ENCODE measurements around the gene FAM151A.

The FAM151A gene

GRCh38 chr1:54603241-54603640 lies 20.1 kb downstream of the FAM151A start:
- DNase-seq, result no peak

DNA sequence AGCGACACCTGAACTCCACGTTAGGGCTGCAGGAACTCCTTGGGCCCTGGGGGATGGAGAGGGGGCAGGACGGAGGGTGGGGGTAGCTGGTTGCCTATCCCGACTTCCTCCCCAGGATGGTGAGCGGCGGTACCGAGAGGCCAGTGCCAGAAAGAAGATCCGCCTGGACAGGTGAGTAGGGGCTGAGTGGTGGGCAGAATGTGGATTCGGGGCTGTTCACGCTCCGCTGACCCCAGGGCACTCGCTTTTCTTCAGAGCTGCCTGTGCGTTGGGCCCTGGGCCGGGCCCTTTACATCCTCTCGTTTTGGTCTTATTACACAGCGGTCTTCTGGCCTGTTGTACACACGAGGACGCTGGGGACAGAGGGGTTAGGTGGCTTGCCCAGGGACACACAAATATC lies 20.8 kb downstream of the FAM151A start:
- no peak for DNase-seq

DNA sequence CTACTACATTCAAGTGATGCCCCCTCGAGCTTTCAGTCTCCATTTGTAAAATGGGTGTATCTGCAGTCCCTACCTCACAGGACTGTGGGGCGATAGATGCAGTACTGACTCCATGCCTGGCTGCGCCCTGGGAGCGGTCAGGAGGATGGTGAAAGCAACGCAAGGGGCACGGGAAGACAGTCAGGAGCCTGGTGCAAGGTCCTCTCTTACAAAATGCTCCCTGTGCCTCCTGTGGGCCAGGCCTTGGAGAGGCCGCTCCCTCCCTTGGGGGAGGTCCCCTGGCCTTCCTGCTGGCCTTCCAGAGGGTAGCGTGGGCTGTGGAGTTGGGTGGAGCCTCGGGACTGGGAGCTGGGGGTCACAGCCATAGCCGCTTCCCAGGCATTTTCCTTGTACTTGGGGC lies 21.6 kb downstream of the FAM151A start:
- no peak for DNase-seq

GRCh38 chr1:54600947-54601721 lies 22.2 kb downstream of the FAM151A start:
- DNase-seq, result no peak

DNA sequence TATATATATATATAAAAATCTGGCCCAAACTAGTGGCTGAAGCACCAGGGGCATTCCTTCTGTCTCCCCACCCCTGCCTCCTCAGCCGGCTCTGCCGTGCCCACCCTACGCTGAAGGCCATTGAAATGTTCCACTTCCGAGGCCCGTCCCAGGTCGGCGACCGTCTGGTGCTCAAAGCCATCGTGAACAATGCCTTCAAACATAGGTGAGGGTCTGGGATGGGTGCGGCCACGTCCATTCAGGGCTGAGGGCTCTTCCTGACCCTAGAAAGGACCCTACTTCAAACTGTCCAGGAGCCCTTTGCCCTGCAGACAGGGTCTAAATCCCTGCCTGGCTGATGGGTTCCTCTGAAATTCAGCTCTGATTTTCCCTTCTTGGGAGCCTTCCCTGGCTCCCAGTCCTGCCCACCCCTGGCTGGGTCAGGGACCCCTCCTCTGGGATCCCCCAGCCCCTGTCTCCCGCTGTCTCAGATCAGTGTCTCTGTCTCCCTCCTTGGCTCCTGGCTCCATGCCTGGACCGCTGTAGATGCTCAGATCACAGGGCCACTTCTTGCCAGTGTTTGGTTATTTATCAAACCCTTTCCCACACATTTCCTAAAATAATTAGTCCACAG lies 24.0 kb downstream of the FAM151A start:
- no peak for DNase-seq

DNA sequence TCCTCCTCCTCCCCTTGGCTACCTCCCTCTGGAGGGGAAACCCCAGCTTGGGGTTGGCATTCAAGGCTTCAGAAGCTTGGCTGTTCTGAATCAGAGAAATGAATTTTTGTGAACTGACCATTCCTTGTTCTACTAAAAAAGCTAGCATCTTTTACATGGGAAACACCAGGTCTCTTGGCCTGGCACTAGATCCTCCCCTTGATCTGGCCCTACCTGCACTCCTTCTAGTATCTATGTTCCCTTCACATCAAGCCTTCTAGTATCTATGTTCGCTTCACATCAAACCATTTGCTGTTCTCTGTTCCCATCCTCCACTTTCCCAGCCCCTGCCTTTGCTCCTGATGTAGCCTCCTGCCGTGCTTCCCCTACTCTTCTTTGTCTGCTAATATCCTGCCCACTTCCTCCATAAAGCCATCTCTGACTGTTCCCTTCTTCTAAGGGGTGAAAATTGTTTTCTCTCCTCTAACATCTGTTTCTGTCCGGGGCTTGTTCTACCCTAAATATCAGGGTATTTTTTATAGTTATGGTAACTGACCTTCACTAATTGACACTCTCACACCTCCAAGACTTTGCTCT lies 25.8 kb downstream of the FAM151A start:
- no peak for DNase-seq

DNA sequence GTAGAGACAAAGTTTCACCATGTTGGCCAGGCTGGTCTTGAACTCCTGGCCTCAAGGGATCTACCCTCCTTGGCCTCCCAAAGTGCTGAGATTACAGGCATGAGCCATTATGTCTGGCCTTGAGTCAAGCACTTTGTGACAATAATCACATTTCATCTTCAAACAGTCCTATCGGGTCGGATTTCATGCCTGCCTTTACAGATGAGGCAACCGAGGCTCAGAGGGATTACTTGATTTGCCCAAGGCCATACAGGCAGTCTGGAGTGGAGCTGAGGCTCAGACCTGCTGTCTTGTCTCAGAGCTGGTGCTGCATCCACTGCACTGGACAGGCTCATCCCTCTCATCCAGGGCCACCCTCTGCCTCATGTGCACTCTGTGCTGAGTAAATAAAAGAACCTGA lies 26.6 kb downstream of the FAM151A start:
- no peak for DNase-seq

DNA sequence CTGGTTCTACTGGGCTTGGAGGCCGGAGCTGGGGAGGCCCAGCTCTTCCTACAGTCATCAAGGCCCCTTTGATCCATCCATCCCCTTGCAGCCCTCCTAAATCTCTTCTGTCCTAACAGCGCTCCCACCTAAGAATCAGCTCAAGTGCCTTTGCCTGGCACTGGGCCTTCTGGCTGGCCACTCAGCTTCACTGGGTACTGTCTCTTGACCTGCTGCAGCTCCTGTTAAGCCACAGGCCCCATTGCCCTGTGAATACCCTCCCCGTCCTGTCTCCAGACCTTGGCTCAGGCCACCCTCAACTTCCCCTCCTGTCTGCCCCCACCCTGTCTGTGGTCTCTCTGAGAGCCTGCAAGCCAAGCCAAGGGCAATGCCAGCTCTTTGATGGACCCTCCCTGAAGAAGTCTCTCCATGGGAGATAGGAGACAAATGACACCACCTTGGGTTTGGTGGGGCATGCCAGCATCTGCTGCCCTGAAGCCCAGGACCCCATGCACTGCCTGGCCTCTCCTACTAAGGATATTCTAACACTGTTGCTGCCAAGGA lies 27.3 kb downstream of the FAM151A start:
- DNase-seq, result no peak

GRCh38 chr1:54594463-54594862 lies 28.9 kb downstream of the FAM151A start:
- DNase-seq, result no peak

DNA sequence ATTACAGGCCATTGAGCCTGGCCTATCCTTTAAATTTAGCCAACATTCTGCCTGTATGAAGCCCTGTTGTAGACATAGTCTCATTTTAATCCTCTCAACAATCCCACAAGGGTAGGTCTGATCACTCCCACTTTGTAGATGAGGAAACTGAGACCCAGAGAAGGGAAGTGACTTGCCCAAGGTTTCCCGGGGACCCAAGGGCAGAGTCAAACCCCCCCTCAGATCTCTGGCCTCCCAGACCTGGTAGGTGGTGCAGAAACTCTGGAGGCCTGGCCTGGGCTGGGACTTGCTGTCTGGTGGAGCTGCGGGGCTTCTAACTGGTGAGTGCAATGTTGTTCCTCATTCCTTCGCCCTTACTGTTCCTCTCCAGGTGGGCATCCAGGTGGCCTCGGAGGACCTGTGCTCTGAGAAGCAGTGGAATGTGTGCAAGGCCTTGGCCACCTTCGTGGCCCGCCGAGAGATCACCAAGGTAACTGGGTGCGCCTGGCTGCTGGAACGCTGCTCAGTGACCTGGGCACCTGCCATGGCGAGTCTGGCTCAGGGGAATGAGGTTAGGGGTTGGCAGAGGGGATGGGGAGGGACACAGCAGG lies 29.7 kb downstream of the FAM151A start:
- DNase-seq, result no peak

GRCh38 chr1:54591127-54591756 lies 32.1 kb downstream of the FAM151A start:
- no peak for DNase-seq

DNA sequence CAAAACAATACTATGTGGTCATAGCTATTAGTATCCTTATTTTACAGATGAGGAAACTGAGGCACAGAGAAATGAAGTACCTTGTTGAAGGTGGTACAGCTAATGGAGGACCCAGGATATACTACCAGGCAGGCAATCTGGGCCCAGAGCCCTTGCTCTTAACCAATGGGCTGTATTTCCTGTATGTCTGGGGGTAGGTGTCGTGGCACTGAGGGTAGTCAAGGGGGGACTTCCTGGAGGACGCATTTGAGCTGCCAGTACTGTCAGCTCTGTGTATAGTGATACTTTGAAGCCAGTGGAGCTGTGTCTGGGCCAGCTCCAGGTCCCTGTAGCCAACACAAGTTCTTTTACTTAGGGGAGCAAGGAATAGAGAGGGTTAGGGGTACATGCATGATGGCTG lies 34.9 kb downstream of the FAM151A start:
- no peak for DNase-seq

- DNase-seq, result no peak
Measured at GRCh38 chr1:54585181-54586066, 37.9 kb downstream of the FAM151A start.

GRCh38 chr1:54584575-54584974 lies 38.8 kb downstream of the FAM151A start:
- DNase-seq, result no peak

DNA sequence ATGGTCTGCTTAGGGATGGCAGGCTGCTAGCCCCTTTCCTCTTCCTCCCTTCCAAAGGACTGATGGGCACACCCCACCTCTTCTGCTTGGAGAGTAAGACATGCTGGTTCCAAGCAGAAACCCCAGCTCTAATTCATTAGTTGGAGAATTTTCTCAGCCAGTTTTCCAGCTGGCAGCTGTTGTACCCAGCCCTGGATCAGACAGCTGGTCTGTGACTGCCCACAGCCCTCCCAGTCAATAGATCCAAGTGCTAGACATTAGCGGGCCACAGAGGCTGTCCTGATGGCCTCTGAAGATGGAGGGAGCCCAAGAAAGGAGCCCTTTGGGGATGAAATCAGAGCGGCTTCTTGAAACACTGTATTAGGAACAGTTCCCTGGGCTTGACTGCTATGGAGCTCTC lies 39.5 kb downstream of the FAM151A start:
- no peak for DNase-seq

- no peak for DNase-seq
Measured at GRCh38 chr1:54583307-54583686, 40.0 kb downstream of the FAM151A start.

- no peak for DNase-seq
Measured at GRCh38 chr1:54582566-54583306, 40.6 kb downstream of the FAM151A start.

GRCh38 chr1:54581621-54582035 lies 41.7 kb downstream of the FAM151A start:
- no peak for DNase-seq

GRCh38 chr1:54580856-54581550 lies 42.3 kb downstream of the FAM151A start:
- no peak for DNase-seq

GRCh38 chr1:54579337-54579781 lies 44.0 kb downstream of the FAM151A start:
- no peak for DNase-seq

GRCh38 chr1:54577612-54578011 lies 45.7 kb downstream of the FAM151A start:
- DNase-seq, result no peak

Data from activated effector memory CD4-positive, alpha-beta T cell treated with Interleukin-2 at 50 U/mL for 16 hours (primary cell).